ENCODE data around the gene KCNQ1. TPM values are rescaled to one million over a fixed set of nuclear protein-coding genes. Genes with fewer than 3 reads are reported as not detected.
A peak's percentile ranks its signal among the peaks of the same experiment; 100 is the strongest.

Gene KCNQ1
- total RNA-seq, 3 donors from 2014 or later, result 15.5 to 44.7 (median 37.4) TPM

GRCh38 chr11:2510626-2511402 lies 66.0 kb downstream of the KCNQ1 start:
- TF ChIP-seq, protein P1, sequence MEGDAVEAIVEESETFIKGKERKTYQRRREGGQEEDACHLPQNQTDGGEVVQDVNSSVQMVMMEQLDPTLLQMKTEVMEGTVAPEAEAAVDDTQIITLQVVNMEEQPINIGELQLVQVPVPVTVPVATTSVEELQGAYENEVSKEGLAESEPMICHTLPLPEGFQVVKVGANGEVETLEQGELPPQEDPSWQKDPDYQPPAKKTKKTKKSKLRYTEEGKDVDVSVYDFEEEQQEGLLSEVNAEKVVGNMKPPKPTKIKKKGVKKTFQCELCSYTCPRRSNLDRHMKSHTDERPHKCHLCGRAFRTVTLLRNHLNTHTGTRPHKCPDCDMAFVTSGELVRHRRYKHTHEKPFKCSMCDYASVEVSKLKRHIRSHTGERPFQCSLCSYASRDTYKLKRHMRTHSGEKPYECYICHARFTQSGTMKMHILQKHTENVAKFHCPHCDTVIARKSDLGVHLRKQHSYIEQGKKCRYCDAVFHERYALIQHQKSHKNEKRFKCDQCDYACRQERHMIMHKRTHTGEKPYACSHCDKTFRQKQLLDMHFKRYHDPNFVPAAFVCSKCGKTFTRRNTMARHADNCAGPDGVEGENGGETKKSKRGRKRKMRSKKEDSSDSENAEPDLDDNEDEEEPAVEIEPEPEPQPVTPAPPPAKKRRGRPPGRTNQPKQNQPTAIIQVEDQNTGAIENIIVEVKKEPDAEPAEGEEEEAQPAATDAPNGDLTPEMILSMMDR (IDR thresholded peaks at IDR 0.05), result no peak
- intact Hi-C loops (cut with DNase I, micrococcal nuclease), result no loop called here
- DNase-seq, result peak in 1 of 3 donors; percentile 35
- no peaks in the 10 kb centered on the region for H3K4me1 ChIP-seq (ENCODE audit: low read depth)
- no peak for ATAC-seq
- no peak overlapping the region for H3K4me3 ChIP-seq
- no peaks in the 10 kb centered on the region for H3K36me3 ChIP-seq (ENCODE audit: low read depth)
- no peaks in the 10 kb centered on the region for H3K9me3 ChIP-seq

- Histone ChIP-seq H3K4me1 (ENCODE audit: low read depth) (no peaks in the 10 kb centered on the region), H3K9me3 (no peaks in the 10 kb centered on the region), H3K4me3 (no peak overlapping the region), H3K36me3 (ENCODE audit: low read depth) (no peaks in the 10 kb centered on the region)
- TF ChIP-seq, protein P1 (IDR thresholded peaks at IDR 0.05), result no peak
- ATAC-seq (no peak), DNase-seq (peak in 2 of 3 donors; percentile 21 to 36)
- intact Hi-C loops (cut with DNase I, micrococcal nuclease), result no loop called here
These were observed 66.9 kb downstream of the KCNQ1 start for GRCh38 chr11:2511421-2512369.

DNA sequence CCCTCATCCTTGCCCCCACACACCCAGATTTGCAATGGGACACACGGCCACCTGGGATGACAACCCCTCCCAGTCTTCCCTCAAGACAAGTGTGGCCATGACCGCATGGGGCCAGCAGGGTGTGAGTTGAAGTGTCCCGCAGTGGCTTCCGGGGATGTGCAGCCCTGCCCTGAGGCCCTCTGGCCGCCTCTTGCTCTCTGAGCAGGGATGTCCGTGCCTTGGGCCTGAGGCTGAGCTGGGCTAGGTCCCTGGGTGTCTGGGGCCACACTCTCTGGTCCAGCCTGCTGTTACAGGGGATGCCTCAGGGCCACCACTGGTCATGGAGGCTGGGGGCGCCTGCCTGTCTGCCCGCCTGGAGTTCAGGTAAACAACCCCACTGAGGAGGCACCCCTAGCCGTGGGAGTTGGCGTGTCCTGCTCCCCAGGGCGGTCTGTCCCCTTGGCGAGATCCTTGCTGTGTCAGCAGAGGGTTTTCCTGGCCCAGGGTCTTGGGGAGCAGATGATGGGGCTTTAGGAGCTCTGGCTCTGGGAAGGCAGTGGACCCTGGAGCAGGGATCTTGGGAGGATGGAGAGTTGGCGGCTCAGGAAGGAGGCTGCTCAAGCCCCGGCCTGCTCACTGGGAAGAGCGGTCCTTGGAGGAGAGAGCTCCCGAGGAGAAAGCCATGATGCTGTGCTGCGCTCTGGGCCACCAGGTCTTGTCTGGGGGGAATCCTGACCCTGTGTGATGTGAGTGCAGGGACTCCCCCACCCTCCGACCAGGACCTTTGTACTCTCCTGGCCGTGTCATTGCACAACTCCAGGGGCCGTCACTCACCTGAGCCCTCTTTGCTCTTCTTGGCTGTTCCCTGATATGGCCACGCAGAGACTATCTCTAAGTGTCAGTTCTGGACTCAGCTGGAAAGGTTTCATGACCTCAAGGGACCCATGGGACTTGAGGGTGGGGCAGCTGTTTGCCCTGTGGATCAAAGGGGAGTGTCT lies 67.9 kb downstream of the KCNQ1 start:
- no peak overlapping the region for H3K4me3 ChIP-seq
- peak in 2 of 3 donors; percentile 22 to 29 for DNase-seq

DNA sequence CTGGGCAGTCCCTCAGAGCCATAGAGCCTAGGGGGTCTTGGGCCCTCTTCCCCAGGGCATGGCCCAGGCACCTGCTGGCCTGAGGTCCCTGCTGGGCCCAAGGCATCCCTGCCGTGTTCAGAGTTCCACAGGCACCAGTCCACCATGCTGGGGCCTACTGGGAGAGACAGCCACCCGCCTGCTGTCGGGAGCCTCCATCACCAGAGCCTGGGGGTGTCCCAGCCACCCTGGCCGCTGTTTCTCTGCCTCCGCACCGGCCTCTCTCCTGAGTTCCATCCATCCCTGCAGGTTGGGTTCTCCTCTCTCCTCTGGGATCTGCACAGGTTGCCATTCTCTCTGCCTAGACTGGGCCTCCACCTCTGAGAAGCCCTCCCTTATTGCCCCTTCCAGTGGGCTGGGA lies 68.6 kb downstream of the KCNQ1 start:
- H3K4me3 ChIP-seq, result no peak overlapping the region
- H3K4me1 ChIP-seq (ENCODE audit: low read depth), result no peaks in the 10 kb centered on the region
- peak in 1 of 3 donors; percentile 38 for DNase-seq
- ATAC-seq, result no peak
- no peaks in the 10 kb centered on the region for H3K9me3 ChIP-seq
- TF ChIP-seq, protein P1 (IDR thresholded peaks at IDR 0.05), result no peak
- intact Hi-C loops (cut with DNase I, micrococcal nuclease), result no loop called here
- no peaks in the 10 kb centered on the region for H3K36me3 ChIP-seq (ENCODE audit: low read depth)

More for the DNA sequence above, 67.9 kb downstream of the KCNQ1 start:
- Histone ChIP-seq H3K4me1 (ENCODE audit: low read depth) (no peaks in the 10 kb centered on the region), H3K9me3 (no peaks in the 10 kb centered on the region), H3K36me3 (ENCODE audit: low read depth) (no peaks in the 10 kb centered on the region)
- intact Hi-C loops (cut with DNase I, micrococcal nuclease), result no loop called here
- TF ChIP-seq, protein P1 (IDR thresholded peaks at IDR 0.05), result no peak
- ATAC-seq, result peak; percentile 26
